GM06990 (cell line): Measurements from ENCODE around the gene LRRC56.

Source experiments
- DNase-seq: peaks from one replicate; pipeline ENCODE4 v3.0.0-alpha.2; 2011; ENCODE audit not compliant: insufficient read length; ENCODE audit errors: extremely low read depth
- H3K27me3 ChIP-seq: replicated peaks from 2 replicates; pipeline ENCODE4 v1.6.0; 2011; ENCODE audit warnings: low read length; ENCODE audit not compliant: control insufficient read depth, insufficient read depth
- H3K36me3 ChIP-seq: 2 replicates; pipeline ENCODE4 v1.5.1; 2011; ENCODE audit warnings: low read length; ENCODE audit not compliant: control insufficient read depth, insufficient read depth
- H3K4me3 ChIP-seq: replicated peaks from 2 replicates; pipeline ENCODE4 v1.5.1; 2011; ENCODE audit warnings: low read depth, mild to moderate bottlenecking, control low read depth, low read length
- CTCF ChIP-seq: IDR thresholded peaks from 2 replicates; pipeline ENCODE4 v1.5.1; 2011; ENCODE audit warnings: low read length, control low read depth, mild to moderate bottlenecking, inconsistent platforms; ENCODE audit not compliant: insufficient read depth, poor library complexity, severe bottlenecking

The LRRC56 gene

GRCh38 chr11:504053-504993 is 33.0 kb upstream of the LRRC56 start:
- Histone ChIP-seq H3K36me3 (peaks cover 17% of the 10 kb centered on the region), H3K27me3 (no peaks in the 10 kb centered on the region), H3K4me3 (peak overlapping the region; percentile 50)
- no peak for DNase-seq
- TF ChIP-seq CTCF: no peak

GRCh38 chr11:504994-505344 is 32.4 kb upstream of the LRRC56 start:
- H3K4me3 ChIP-seq: no peak overlapping the region; the same call in 1 of the 2 replicates
- H3K27me3 ChIP-seq: no peaks in the 10 kb centered on the region
- DNase-seq: no peak
- peaks cover 13% of the 10 kb centered on the region for H3K36me3 ChIP-seq
- TF ChIP-seq CTCF: no peak

- DNase-seq: peak; percentile 98
- Histone ChIP-seq H3K36me3 (peaks cover 5% of the 10 kb centered on the region), H3K4me3 (peak overlapping the region; percentile 96), H3K27me3 (no peaks in the 10 kb centered on the region)
- TF ChIP-seq CTCF: no peak
These were observed 30.9 kb upstream of the LRRC56 start for GRCh38 chr11:506238-506994.

GRCh38 chr11:506995-507726 is 30.2 kb upstream of the LRRC56 start, which contains the start of gene RNH1:
Gene RNH1, minus strand, starts transcription at chr11:507242. Its CDS starts 5,080 bp downstream, at chr11:502162.
- Histone ChIP-seq H3K36me3 (peaks cover 3% of the 10 kb centered on the region), H3K27me3 (no peaks in the 10 kb centered on the region), H3K4me3 (peak within 1 kb of the TSS; percentile 96)
- DNase-seq: peak; percentile 92
- TF ChIP-seq CTCF: no peak

GRCh38 chr11:507727-508515 is 29.4 kb upstream of the LRRC56 start:
- Histone ChIP-seq H3K36me3 (peaks cover 3% of the 10 kb centered on the region), H3K4me3 (peak overlapping the region; percentile 67), H3K27me3 (no peaks in the 10 kb centered on the region)
- DNase-seq: no peak
- no peak for TF ChIP-seq CTCF
